Karpas-422 (cell line): ENCODE data around the gene PPARA. TPM values are rescaled to one million over a fixed set of nuclear protein-coding genes. Genes with fewer than 3 reads are reported as not detected.

Experiments
- DNase-seq: peaks from one replicate; pipeline ENCODE4 v3.0.0-alpha.2; 2015
- H2AFZ ChIP-seq: fragments of 200-600 bp; sonication (generic); 2 replicates; pipeline ENCODE4 v1.6.1; 2014; ENCODE audit warnings: antibody characterized with exemption, low read length, mixed read lengths
- H3K27ac ChIP-seq: fragments of 200-600 bp; sonication (generic); 2 replicates; pipeline ENCODE4 v1.5.1; 2014; ENCODE audit warnings: mild to moderate bottlenecking, low read length, moderate library complexity
- H3K27me3 ChIP-seq: fragments of 200-600 bp; sonication (generic); 2 replicates; pipeline ENCODE4 v1.6.1; 2014; ENCODE audit warnings: low read length, mixed read lengths
- H3K36me3 ChIP-seq: fragments of 200-600 bp; sonication (generic); 2 replicates; pipeline ENCODE4 v1.6.1; 2014; ENCODE audit warnings: low read length, mixed read lengths; ENCODE audit not compliant: insufficient read depth
- H3K4me1 ChIP-seq: fragments of 200-600 bp; sonication (generic); 2 replicates; pipeline ENCODE4 v1.6.1; 2014; ENCODE audit warnings: mild to moderate bottlenecking, low read length, mixed read lengths
- H3K4me2 ChIP-seq: fragments of 200-600 bp; sonication (generic); 2 replicates; pipeline ENCODE4 v1.6.1; 2014; ENCODE audit warnings: low read length, low read depth, mild to moderate bottlenecking; ENCODE audit not compliant: poor library complexity, severe bottlenecking
- H3K4me3 ChIP-seq: fragments of 200-600 bp; sonication (generic); 2 replicates; pipeline ENCODE4 v1.5.1; 2014; ENCODE audit warnings: mild to moderate bottlenecking, antibody characterized with exemption, low read length, mixed read lengths
- H3K79me2 ChIP-seq: fragments of 200-600 bp; sonication (generic); 2 replicates; pipeline ENCODE4 v1.6.1; 2014; ENCODE audit warnings: mild to moderate bottlenecking, low read length, mixed read lengths
- H3K9ac ChIP-seq: fragments of 200-600 bp; sonication (generic); 2 replicates; pipeline ENCODE4 v1.6.0; 2014; ENCODE audit warnings: low read length
- H3K9me2 ChIP-seq: fragments of 200-600 bp; sonication (generic), shearing (Covaris generic); replicated peaks from 2 replicates; pipeline ENCODE4 v1.6.0; 2014; ENCODE audit warnings: mild to moderate bottlenecking, low read length, moderate library complexity; ENCODE audit not compliant: insufficient read depth
- H3K9me3 ChIP-seq: fragments of 300-700, 200-600 bp; sonication (generic); 2 replicates; pipeline ENCODE4 v1.6.1; 2014; ENCODE audit warnings: low read length, mixed read lengths
- H4K20me1 ChIP-seq: fragments of 200-600 bp; sonication (generic); 2 replicates; pipeline ENCODE4 v1.6.1; 2014; ENCODE audit warnings: mild to moderate bottlenecking, antibody characterized with exemption, low read length, low read depth; ENCODE audit not compliant: insufficient read depth
- total RNA-seq: library from RNA; depleted of rRNA; stranded (reverse); fragments of >200 nt; shearing (Covaris generic); gene quantifications from 2 replicates; pipeline ENCODE4 v1.2.3, GENCODE V29; 2014; ENCODE audit warnings: low replicate concordance; rRNA removed

PPARA gene
- 18.3 and 23.5 TPM in 2 replicates for total RNA-seq

GRCh38 chr22:46150034-46150654 lies at the start of gene PPARA:
Gene PPARA (plus strand): TSS chr22:46150526. CDS start chr22:46198384, 47,858 bp downstream.
- H3K9me3 ChIP-seq = no peaks in the 10 kb centered on the region
- peaks cover 5% of the 10 kb centered on the region; the same call in 1 of the 2 replicates for H3K36me3 ChIP-seq
- peaks cover 20% of the 10 kb centered on the region for H3K79me2 ChIP-seq
- DNase-seq = peak; percentile 92
- H3K4me2 ChIP-seq = peak within 1 kb of the TSS; percentile 100
- H3K27ac ChIP-seq = peak within 1 kb of the TSS; percentile 64
- H3K9ac ChIP-seq = peak within 1 kb of the TSS; percentile 95
- peaks cover 24% of the 10 kb centered on the region for H3K4me1 ChIP-seq
- peak within 1 kb of the TSS; percentile 96 for H2AFZ ChIP-seq
- H4K20me1 ChIP-seq = no peaks in the 10 kb centered on the region
- H3K9me2 ChIP-seq = no peaks in the 10 kb centered on the region
- peak within 1 kb of the TSS; percentile 95 for H3K4me3 ChIP-seq
- H3K27me3 ChIP-seq = no peaks in the 10 kb centered on the region

DNA sequence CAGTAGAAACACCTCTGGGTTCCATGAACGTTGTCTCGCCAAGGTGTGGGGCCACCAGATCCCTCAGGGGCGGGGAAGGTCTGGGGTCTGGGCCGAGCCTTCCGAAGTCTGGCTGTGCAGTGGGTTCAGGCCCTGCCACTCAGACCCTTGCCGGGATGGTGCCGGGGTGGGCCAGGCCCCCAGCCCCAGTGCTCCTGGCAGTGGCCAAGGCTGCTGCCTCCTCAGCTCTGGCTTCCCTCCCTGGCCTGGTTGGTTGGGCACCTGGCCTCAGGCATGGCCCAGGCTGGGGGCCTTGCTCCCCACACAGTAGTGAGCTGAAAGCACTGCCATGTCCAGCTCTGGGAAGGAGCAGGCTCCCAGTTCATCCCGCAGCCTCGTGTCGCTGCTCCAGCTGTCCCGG lies 48.2 kb upstream of the PPARA start:
- H4K20me1 ChIP-seq = no peaks in the 10 kb centered on the region; the same call in 1 of the 2 replicates
- no peak overlapping the region for H2AFZ ChIP-seq
- H3K9me3 ChIP-seq = no peaks in the 10 kb centered on the region
- no peak for DNase-seq
- H3K4me1 ChIP-seq = no peaks in the 10 kb centered on the region
- H3K27me3 ChIP-seq = no peaks in the 10 kb centered on the region
- no peak overlapping the region for H3K4me2 ChIP-seq
- no peaks in the 10 kb centered on the region for H3K9me2 ChIP-seq
- H3K27ac ChIP-seq = no peak overlapping the region
- no peaks in the 10 kb centered on the region for H3K36me3 ChIP-seq
- H3K9ac ChIP-seq = no peak overlapping the region
- H3K79me2 ChIP-seq = no peaks in the 10 kb centered on the region
- no peak overlapping the region for H3K4me3 ChIP-seq

DNA sequence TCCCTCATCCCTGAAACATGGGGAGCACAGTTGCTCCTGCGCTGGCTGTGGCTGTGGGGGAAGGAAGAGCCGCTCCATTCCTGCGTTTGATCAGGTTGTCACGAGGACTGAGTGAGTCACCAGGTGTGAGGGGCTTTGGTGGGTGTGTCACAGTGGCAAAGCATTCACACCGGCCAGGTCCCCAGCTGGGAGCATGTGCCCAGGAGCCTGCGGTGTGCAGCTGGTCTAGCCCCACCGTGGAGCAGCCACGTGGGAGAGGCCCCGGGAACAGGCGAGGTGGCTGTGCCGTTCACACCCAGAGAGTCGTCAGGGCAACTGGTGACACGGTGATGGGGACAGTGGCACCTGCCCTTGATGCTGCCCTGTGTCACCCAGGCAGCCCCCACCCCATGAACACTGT lies 47.6 kb upstream of the PPARA start:
- no peaks in the 10 kb centered on the region for H3K79me2 ChIP-seq
- DNase-seq = no peak
- no peak overlapping the region for H3K4me3 ChIP-seq

DNA sequence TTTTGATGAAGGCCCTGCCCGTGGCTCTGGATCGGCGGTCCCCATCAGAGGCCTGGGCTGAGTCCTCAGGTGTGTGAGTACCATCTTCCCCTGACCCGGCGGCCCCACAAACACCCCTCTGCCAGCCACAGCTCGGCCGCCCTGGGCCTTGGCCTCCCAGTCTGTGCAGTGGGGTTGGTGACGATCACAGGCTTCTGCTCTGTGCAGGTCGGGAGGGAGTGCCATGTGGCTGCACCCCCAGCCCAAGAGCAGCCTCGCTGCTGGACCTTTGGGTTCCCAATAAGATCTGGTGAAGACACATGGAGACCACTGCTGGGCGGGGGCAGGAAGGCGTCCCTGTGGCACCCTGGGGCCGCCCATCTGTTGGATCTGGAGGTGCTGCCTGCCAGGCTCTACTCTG lies 47.1 kb upstream of the PPARA start:
- no peak overlapping the region for H3K9ac ChIP-seq
- no peaks in the 10 kb centered on the region for H3K9me2 ChIP-seq
- no peak overlapping the region for H2AFZ ChIP-seq
- no peaks in the 10 kb centered on the region for H3K27me3 ChIP-seq
- no peaks in the 10 kb centered on the region for H3K9me3 ChIP-seq
- DNase-seq = no peak
- no peaks in the 10 kb centered on the region for H3K79me2 ChIP-seq
- H4K20me1 ChIP-seq = no peaks in the 10 kb centered on the region
- H3K4me3 ChIP-seq = no peak overlapping the region
- no peaks in the 10 kb centered on the region for H3K4me1 ChIP-seq
- H3K4me2 ChIP-seq = no peak overlapping the region
- H3K27ac ChIP-seq = no peak overlapping the region
- H3K36me3 ChIP-seq = no peaks in the 10 kb centered on the region

More for the DNA sequence above, 47.6 kb upstream of the PPARA start:
- Histone ChIP-seq H2AFZ (no peak overlapping the region), H3K9me2 (no peaks in the 10 kb centered on the region), H3K27me3 (no peaks in the 10 kb centered on the region), H3K9me3 (no peaks in the 10 kb centered on the region), H4K20me1 (no peaks in the 10 kb centered on the region), H3K9ac (no peak overlapping the region), H3K4me1 (no peaks in the 10 kb centered on the region), H3K4me2 (no peak overlapping the region), H3K27ac (no peak overlapping the region), H3K36me3 (no peaks in the 10 kb centered on the region)

DNA sequence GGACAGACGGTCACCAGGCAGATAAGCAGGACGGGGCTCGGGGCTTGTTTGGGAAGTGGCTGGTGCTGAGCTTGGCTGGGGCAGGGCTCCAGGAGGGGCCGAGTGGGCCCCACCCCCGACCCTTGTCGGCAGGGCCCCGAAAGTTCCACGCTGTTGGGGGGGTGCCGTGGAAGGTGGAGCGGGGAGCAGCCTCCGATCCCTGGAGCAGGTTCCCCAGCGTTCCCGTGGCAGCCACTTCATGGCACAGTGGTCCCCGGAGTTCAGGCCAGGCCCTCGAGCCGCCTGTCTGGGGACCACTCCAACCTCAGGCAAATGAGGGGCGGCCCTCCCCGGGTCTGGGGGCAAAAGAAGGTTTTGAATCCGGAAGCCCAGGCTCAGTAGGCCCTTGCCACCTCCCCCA lies 46.7 kb upstream of the PPARA start:
- H3K4me1 ChIP-seq = no peaks in the 10 kb centered on the region
- H3K27ac ChIP-seq = no peak overlapping the region
- H3K9me2 ChIP-seq = no peaks in the 10 kb centered on the region
- H3K4me2 ChIP-seq = no peak overlapping the region
- H2AFZ ChIP-seq = no peak overlapping the region
- no peaks in the 10 kb centered on the region for H3K27me3 ChIP-seq
- no peaks in the 10 kb centered on the region for H3K79me2 ChIP-seq
- H4K20me1 ChIP-seq = no peaks in the 10 kb centered on the region
- no peak for DNase-seq
- no peak overlapping the region for H3K4me3 ChIP-seq
- H3K9ac ChIP-seq = no peak overlapping the region
- H3K36me3 ChIP-seq = no peaks in the 10 kb centered on the region
- H3K9me3 ChIP-seq = no peaks in the 10 kb centered on the region

- Histone ChIP-seq H3K9me2 (no peaks in the 10 kb centered on the region), H3K4me3 (no peak overlapping the region), H3K79me2 (no peaks in the 10 kb centered on the region), H3K36me3 (no peaks in the 10 kb centered on the region), H3K27ac (no peak overlapping the region), H3K9me3 (no peaks in the 10 kb centered on the region), H3K4me1 (no peaks in the 10 kb centered on the region), H2AFZ (no peak overlapping the region), H3K4me2 (no peak overlapping the region), H4K20me1 (no peaks in the 10 kb centered on the region), H3K27me3 (no peaks in the 10 kb centered on the region), H3K9ac (no peak overlapping the region)
- DNase-seq = no peak
These were observed 46.0 kb upstream of the PPARA start for GRCh38 chr22:46104170-46104880.

DNA sequence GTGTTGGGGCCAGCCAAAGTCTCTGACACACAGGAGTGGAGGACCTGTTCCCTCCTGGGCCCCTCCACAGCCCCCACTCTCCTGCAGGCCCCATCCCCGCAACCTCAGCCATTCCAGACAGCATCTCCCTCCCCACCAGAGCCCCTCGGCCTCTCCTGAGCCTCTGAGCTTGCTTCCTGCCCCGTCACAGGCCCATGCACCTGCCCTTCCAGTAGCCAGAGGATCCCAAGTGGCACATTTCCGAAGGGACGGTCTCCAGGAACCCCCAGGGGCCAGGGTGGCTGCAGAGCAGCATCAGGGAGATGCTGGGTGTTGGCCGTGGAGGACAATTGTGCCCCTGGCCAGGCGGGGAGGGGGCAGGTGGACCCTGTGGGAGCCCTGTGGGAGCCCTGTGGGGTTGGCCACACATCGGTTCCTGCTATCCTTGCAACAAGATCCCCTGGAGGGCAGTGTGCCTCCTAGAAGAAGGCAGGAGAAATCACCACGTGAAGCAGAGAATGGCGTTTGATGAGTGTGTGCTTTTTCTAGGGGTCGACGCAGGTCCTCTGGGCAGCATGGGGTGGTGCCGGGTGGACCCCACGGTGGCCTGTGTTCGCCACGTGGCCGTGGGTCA lies 45.3 kb upstream of the PPARA start:
- H2AFZ ChIP-seq = no peak overlapping the region
- H3K9ac ChIP-seq = no peak overlapping the region
- H3K27me3 ChIP-seq = no peaks in the 10 kb centered on the region
- no peaks in the 10 kb centered on the region for H3K36me3 ChIP-seq
- H3K9me3 ChIP-seq = no peaks in the 10 kb centered on the region
- no peaks in the 10 kb centered on the region for H4K20me1 ChIP-seq
- no peaks in the 10 kb centered on the region for H3K4me1 ChIP-seq
- no peaks in the 10 kb centered on the region for H3K9me2 ChIP-seq
- no peaks in the 10 kb centered on the region for H3K79me2 ChIP-seq
- H3K4me3 ChIP-seq = no peak overlapping the region
- H3K27ac ChIP-seq = no peak overlapping the region
- DNase-seq = no peak
- no peak overlapping the region for H3K4me2 ChIP-seq

- H2AFZ ChIP-seq = no peak overlapping the region
- H3K4me3 ChIP-seq = no peak overlapping the region
- H3K27me3 ChIP-seq = no peaks in the 10 kb centered on the region
- no peak for DNase-seq
- no peak overlapping the region for H3K9ac ChIP-seq
- no peak overlapping the region for H3K27ac ChIP-seq
- H3K9me3 ChIP-seq = no peaks in the 10 kb centered on the region
- no peaks in the 10 kb centered on the region for H3K79me2 ChIP-seq
- H3K36me3 ChIP-seq = no peaks in the 10 kb centered on the region
- no peaks in the 10 kb centered on the region for H3K9me2 ChIP-seq
- no peak overlapping the region for H3K4me2 ChIP-seq
- H4K20me1 ChIP-seq = no peaks in the 10 kb centered on the region
- no peaks in the 10 kb centered on the region for H3K4me1 ChIP-seq
These were observed 44.6 kb upstream of the PPARA start for GRCh38 chr22:46105494-46106278.
